NCI-H2196 treated with DMSO at 0.1 percent for 48 hours (cell line): ENCODE measurements around the gene TCF20.

ENCODE experiments used
- DNase-seq: peaks from one replicate; lab custom pipeline; 2025; ENCODE audit not compliant: unreplicated experiment; lab: John Stamatoyannopoulos, UW

The TCF20 gene

DNA sequence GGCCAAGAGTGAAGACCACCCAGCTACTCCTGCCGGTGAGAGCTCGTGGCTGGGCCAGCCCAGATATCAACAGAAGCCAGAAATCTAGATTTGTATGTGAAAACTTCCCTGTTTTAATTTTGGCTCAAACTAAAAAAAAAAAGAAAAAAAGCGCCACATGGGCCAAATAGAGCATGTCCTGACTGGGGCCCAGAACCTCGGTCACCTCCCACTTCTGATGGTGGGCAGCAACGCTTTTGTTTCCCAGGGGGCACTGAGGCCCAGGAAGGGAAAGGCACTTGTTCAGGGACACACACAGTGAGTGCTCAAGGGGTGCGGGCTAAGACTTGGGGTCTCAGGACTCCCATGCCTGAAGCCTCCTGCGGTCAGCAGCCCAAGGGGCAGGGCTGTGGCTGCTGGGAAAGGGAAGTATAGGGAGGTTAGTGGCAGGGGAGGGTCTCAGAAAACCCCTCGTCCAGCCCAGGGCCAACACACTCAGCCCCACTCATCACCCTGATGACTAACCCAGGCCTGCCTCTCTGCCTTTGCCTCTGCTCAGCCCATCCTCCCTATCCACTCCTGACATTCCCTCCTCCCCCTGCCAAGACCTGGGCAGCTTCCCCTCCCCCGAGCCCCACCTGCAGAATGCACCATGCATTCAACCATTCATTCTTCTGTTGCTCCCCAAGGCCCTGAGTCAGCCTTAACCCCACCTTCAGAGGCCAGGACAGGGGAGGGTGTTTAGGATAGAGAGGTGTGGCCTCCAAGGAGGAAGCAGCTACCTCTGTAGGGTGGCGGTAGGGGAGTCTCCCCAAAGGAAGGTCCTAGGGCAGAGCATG, 30.0 kb upstream of the TCF20 start:
- DNase-seq: no peak

GRCh38 chr22:42299586-42300258, 29.3 kb upstream of the TCF20 start:
- DNase-seq: no peak

DNA sequence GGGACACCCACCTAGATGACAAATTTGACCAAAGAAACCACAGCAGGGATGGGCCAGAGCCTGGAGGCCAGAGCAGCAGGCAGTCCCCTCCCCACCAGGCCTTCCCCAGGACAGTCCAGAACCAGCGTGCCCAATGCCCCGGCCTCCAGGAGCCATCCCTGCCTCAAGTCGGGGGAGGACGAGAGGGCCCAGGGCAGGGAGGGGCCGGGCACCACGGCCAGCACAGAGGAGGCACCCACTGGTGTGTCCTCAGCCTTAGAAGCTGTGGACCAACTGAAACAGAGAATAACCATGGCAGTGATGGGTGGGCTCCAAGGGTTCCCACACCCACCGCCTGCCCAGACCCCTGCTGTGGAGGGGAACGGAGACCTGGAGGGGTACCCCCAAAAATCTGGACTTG, 28.3 kb upstream of the TCF20 start:
- DNase-seq: no peak

DNA sequence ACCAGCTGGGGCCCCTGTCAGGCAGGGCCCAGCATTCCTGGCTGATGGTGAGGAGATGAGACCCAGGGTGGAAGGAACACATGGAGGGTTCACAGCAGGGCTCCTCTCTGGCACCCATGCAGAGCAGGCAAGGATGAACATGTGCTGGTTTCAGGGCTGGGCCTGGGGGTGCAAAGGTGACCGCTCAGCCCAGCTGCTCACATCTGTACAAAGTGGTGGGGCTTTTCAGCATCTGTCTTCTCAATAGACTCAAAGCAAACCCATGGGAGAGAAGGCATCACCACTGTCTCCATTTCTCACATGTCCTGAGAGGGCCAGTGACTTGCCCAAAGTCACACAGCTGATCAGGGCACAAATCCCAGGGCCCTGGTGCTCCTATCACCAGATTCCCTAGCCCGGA, 27.3 kb upstream of the TCF20 start:
- DNase-seq: no peak

DNA sequence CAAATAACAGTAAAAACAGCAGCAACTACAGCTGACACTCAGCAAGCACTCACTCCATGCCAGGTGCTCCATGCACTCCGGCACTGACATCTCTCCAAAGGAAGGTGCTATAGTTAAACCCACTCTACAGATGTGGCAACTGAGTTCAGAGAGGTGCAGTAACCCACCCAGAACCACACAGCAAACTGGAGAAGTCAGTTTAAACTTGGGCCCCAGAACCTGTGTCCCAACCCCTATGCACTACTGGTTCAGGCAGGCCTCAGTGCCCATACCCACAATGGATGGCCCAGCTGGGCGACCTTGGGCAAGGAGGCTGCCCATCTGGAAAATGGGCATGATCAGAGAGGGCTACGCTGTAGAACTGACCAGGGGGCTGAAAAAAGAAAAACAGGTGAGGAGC, 26.4 kb upstream of the TCF20 start:
- DNase-seq: no peak

GRCh38 chr22:42296381-42296853, 26.0 kb upstream of the TCF20 start:
- peak; percentile 63 for DNase-seq

- no peak for DNase-seq
Measured at GRCh38 chr22:42294034-42294985, 23.9 kb upstream of the TCF20 start.

- DNase-seq: no peak
Measured at GRCh38 chr22:42292732-42293520, 22.5 kb upstream of the TCF20 start.

DNA sequence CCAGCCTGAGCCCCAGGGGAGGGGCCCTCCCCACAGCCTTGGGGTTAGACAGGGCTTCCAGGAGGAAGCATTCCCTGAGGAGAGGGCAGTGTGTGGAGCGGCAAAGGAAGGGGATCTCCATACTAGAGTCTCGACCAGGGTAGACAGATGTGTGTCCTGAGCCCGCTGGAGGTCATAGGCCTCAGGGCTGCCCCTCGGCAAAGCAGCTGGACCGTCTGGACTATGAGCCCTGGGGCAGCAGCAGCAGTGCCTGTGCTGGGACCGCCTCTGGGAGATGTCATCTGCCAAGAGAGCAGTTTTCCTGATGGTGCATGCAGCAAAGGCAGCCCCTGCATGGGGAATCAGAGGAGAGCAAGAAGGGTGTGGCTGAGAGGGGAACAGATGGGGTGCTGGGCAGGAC, 20.8 kb upstream of the TCF20 start:
- DNase-seq: no peak

DNA sequence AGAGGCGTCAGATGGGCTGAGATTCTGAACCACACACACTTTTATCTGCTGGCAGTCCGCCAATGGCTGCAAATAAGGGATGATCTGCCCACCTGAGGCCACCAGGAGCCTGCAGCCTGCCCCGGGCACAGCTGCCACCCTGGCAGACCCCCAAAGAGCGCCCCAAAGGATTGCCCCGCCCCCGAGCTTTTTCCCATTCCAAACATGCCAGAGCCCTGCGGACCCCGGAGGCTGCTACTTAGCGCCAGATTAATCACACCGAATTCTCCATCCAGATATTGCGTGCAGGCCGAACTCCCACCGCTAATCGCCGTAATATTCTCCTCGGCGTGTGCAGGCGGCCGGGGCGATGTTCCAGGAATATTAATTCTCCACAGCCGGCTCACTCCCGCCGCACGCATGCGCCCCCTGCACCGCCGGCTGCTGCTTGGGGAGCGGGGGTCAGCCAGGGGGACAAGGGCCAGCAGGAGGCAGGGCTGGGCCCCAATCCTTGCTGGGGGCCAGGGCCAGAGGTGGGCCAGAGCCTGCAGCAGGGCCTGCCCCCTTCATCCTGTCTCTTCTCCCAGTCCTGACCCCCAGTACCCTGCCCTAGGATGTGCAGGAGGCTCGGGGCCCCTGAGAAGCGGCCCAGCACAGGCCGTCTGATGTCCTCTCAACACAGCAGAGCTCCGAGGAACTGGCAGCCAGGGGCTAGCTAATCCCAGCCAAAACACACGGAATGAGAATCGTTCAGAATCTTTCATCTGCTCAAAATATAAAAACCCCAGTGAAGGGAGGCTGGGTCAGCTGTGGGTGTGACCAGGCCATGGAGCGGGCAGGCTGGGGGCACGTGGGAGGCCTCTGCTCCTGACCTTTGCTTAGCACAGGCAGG, 19.5 kb upstream of the TCF20 start:
- no peak for DNase-seq

DNA sequence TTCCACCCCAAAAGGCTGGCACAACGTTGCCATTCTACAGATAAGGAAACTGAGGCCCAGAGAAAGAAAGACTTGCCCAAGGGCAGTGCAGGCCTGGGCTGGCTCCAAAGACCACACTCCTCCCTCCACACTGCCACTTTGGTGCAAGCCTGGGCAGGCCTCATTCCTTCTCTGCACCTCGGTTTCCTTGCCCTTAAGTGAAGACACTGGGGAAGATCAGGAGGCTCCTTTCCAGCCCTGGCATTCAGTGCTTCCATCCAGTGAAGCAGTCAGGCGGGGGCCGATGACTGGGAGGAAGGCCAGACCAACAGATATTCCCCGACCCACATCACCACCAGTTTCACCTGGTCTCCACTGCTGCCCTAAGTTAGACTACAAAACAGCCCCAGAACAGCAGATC, 18.3 kb upstream of the TCF20 start:
- DNase-seq: no peak

DNA sequence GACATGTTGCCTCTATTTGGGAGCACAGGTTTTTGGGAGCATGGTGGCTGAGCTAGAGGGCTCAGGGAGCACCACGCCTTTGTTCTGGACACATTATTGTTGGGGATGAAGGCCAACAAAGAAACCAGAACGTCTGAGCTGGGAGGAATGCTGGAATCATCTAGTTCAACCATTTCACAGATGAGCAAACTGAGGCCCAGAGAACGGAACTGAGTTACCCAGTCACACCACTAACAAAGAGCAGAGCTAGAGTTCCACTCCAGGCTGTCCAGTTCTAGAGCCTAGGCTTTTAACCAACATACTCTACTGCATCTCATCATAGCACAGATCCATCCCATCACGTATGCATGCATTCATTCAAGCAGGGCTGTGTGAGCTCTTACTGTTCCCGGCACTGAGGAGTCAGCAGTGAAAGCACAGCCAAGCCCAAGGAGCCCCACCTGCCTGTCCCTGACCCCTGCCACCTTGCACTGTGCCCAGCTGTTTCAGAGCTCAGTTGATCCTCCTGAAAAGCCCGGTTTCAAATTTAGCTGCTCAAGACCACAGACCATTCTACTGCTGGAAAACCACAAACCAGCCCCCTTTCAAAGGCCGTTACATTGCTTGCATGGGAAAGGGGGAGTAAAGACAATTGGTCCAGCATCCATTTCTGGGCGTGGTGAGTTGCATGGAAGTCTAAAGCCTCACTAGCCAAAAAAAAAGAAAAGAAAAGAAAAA, 16.9 kb upstream of the TCF20 start:
- DNase-seq: no peak

- no peak for DNase-seq
Measured at GRCh38 chr22:42286205-42286604, 15.8 kb upstream of the TCF20 start.

DNA sequence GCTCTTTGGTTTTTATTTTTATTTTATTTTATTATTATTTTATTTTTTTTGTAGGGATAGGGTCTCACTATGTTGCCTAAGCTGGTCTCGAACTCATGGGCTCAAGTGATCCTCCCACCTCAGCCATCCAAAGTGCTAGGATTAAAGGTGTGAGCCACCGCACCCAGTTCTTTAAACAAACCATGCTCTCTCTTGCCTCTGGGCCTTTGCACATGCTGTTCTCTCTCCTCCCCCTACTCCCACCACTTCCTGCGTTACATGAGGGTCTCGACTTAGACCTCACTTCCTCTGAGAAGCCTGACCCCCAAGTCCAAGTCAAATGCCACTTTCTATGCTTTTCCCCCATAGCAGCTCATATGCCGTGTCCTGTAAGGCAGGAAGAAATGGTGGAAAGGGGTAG, 15.2 kb upstream of the TCF20 start:
- DNase-seq: no peak

GRCh38 chr22:42284643-42285181, 14.3 kb upstream of the TCF20 start:
- DNase-seq: no peak

DNA sequence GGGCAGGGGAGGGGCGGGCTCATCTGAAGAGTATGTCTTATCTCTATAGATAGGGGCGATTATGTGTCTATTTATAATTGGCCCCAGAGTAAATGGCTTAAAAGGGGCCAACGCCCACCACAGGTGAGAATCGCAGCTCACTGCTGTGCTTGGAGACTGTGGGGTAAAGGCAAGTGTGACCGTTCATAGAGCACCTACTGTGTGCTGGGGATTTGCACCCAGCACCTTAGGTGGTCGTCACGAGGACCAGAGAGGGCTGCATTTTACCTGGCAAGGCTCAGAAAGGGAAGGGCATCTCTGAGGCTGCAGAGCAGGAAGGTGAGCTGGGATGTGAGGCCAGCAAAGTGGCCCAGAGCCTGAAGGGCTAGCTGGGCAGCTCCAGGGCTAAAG, 13.7 kb upstream of the TCF20 start:
- DNase-seq: no peak

GRCh38 chr22:42283278-42284201, 13.1 kb upstream of the TCF20 start:
- DNase-seq: no peak

DNA sequence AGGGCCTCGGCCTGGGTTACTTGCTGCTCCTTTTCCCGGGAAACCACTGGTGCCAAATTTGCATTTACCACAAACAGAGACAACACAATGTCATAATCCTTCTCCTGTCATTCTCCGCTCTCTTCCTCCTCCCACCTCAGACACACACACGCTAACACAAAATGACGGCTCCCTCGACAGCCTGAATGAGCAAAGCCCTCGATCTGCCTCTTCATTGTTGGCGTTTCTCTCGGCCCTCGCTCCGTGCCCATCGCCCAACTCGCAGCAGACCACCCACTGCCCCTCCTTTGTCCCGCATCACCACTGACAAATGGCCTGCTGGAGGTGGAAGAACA, 12.5 kb upstream of the TCF20 start:
- no peak for DNase-seq
